ENCODE results near the gene ME2. TPM values are rescaled to one million over a fixed set of nuclear protein-coding genes. Genes with fewer than 3 reads are reported as not detected.

Gene ME2
- total RNA-seq, 4 donors from 2014 or later = 11.8 to 60.8 (median 48.1) TPM

- Histone ChIP-seq H3K27me3 (no peaks in the 10 kb centered on the region), H3K36me3 (no peaks in the 10 kb centered on the region), H3K4me1 (no peaks in the 10 kb centered on the region), H3K4me3 (no peak overlapping the region), H3K9me3 (no peaks in the 10 kb centered on the region), H3K27ac (no peak overlapping the region)
- intact Hi-C loops (cut with DNase I; ENCODE audit: low total_unique reads) = no loop called here
- no peak for DNase-seq
- no peak for TF ChIP-seq POLR2A (IDR thresholded peaks at IDR 0.05)
- no peak for TF ChIP-seq CTCF (IDR thresholded peaks at IDR 0.05)
Observed at GRCh38 chr18:50911006-50911405, 32.1 kb downstream of the ME2 start.

- Histone ChIP-seq H3K27me3 (no peaks in the 10 kb centered on the region), H3K27ac (no peak overlapping the region), H3K9me3 (no peaks in the 10 kb centered on the region), H3K36me3 (no peaks in the 10 kb centered on the region), H3K4me1 (no peaks in the 10 kb centered on the region), H3K4me3 (no peak overlapping the region)
- no peak for DNase-seq
- TF ChIP-seq CTCF (IDR thresholded peaks at IDR 0.05) (no peak), POLR2A (IDR thresholded peaks at IDR 0.05) (no peak)
- intact Hi-C loops (cut with DNase I; ENCODE audit: low total_unique reads) = no loop called here
Observed at GRCh38 chr18:50917021-50917420, 38.1 kb downstream of the ME2 start.

- Histone ChIP-seq H3K27me3 (no peaks in the 10 kb centered on the region), H3K4me1 (no peaks in the 10 kb centered on the region), H3K27ac (no peak overlapping the region), H3K36me3 (no peaks in the 10 kb centered on the region), H3K9me3 (no peaks in the 10 kb centered on the region), H3K4me3 (no peak overlapping the region)
- no peak for TF ChIP-seq CTCF (IDR thresholded peaks at IDR 0.05)
- no peak for TF ChIP-seq POLR2A (IDR thresholded peaks at IDR 0.05)
- intact Hi-C loops (cut with DNase I; ENCODE audit: low total_unique reads) = no loop called here
- no peak for DNase-seq
Observed at GRCh38 chr18:50918153-50918552, 39.2 kb downstream of the ME2 start.

- Histone ChIP-seq H3K9me3 (peaks cover 0 to 2% of the 10 kb centered on the region in 2 donors), H3K27ac (no peak overlapping the region)
- intact Hi-C loops (cut with DNase I; ENCODE audit: low total_unique reads) = no loop called here
Observed at GRCh38 chr18:50924372-50924771, 45.5 kb downstream of the ME2 start.

GRCh38 chr18:50926521-50926920, 47.6 kb downstream of the ME2 start:
- H3K4me3 ChIP-seq = no peak overlapping the region
- no peak for DNase-seq
- TF ChIP-seq POLR2A (IDR thresholded peaks at IDR 0.05) (no peak), CTCF (IDR thresholded peaks at IDR 0.05) (no peak)
- H3K4me1 ChIP-seq = no peaks in the 10 kb centered on the region
- no peak overlapping the region for H3K27ac ChIP-seq
- no peaks in the 10 kb centered on the region for H3K27me3 ChIP-seq
- H3K9me3 ChIP-seq = peaks cover 0 to 2% of the 10 kb centered on the region in 2 donors
- no peaks in the 10 kb centered on the region for H3K36me3 ChIP-seq
- intact Hi-C loops (cut with DNase I; ENCODE audit: low total_unique reads) = no loop called here

More at GRCh38 chr18:50924372-50924771, 45.5 kb downstream of the ME2 start:
- H3K4me1 ChIP-seq = no peaks in the 10 kb centered on the region
- no peaks in the 10 kb centered on the region for H3K36me3 ChIP-seq
- TF ChIP-seq CTCF (IDR thresholded peaks at IDR 0.05) = no peak
- H3K27me3 ChIP-seq = no peaks in the 10 kb centered on the region
- no peak for DNase-seq
- no peak overlapping the region for H3K4me3 ChIP-seq

Data from uterus (tissue), 4 donors.